ENCODE measurements around the gene FRMD3. TPM values are rescaled to one million over a fixed set of nuclear protein-coding genes. Genes with fewer than 3 reads are reported as not detected.

Gene FRMD3
- total RNA-seq = 10 to 100 TPM in 3 of 4 donors, 1 to 10 TPM in 1; 9.9 to 42.4 (median 40.2) TPM

DNA sequence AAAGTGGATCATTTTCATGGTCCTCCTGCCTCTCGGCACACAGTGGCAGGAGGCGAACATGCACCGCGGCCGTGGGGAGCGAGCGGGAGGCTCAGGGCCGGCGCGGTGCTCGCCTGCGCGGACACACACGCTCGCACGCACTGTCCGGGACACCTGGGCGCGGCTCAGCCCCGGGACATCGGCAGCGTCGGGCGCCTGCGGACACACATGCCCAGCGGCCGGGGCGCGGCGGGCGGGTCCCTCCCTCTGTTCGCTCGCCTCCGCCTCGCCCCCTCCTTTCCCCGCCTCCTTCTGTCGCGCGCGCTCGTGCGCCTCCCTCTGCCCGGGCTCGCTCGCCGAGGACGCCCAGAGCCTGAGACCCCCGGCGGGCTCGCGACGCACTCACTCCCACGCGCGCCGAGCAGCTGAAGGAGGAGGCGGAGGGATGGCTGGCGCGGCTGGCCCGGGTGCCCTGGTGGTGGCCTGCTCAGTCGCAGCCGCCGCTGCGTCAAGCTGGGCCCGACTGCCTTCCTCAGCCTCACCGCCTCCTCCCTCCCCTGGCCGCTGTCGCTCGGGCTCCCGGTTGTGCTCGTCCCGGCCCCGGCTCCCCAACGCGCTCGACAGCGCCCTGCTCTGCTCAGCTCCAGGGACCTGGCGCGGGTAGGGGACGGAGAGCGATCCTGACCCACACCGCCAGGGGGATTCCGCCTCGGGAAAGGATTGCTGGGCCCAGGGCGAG, at the start of gene FRMD3:
TSS of gene FRMD3 (minus strand) at position 230 of the 718 bp plus-strand sequence. CDS start at position 60, 170 bp downstream.
- Histone ChIP-seq H3K9me3 (no peaks in the 10 kb centered on the region), H3K27me3 (no peaks in the 10 kb centered on the region), H3K36me3 (no peaks in the 10 kb centered on the region), H3K4me1 (peaks cover 0 to 13% (median 0%) of the 10 kb centered on the region in 4 donors), H3K4me3 (peak within 1 kb of the TSS; percentile 30 to 75 (median 52)), H3K27ac (peak within 1 kb of the TSS in 3 of 4 donors; percentile 68 to 90 (median 88))
- peak in 2 of 3 donors; percentile 84 to 92 for DNase-seq
- TF ChIP-seq POLR2A (IDR thresholded peaks at IDR 0.05) (peak; percentile 55 to 71), CTCF (IDR thresholded peaks at IDR 0.05) (peak in 4 of 6 experiments; percentile 44 to 86 (median 83))

- no peak overlapping the region for H3K4me3 ChIP-seq
- H3K4me1 ChIP-seq = no peaks in the 10 kb centered on the region
- DNase-seq = no peak
- H3K9me3 ChIP-seq = no peaks in the 10 kb centered on the region
- no peaks in the 10 kb centered on the region for H3K36me3 ChIP-seq
- no peaks in the 10 kb centered on the region for H3K27me3 ChIP-seq
- H3K27ac ChIP-seq = no peak overlapping the region
- TF ChIP-seq CTCF (IDR thresholded peaks at IDR 0.05) (no peak), POLR2A (IDR thresholded peaks at IDR 0.05) (no peak)
These were observed 46.8 kb upstream of the FRMD3 start for GRCh38 chr9:83584995-83585394.

GRCh38 chr9:83583151-83584014, 45.2 kb upstream of the FRMD3 start:
- H3K4me1 ChIP-seq = no peaks in the 10 kb centered on the region
- no peak overlapping the region for H3K4me3 ChIP-seq
- DNase-seq = peak in 2 of 3 donors; percentile 24 to 77
- TF ChIP-seq CTCF (IDR thresholded peaks at IDR 0.05) (peak in 5 of 6 experiments; percentile 18 to 75 (median 62)), POLR2A (IDR thresholded peaks at IDR 0.05) (no peak)
- H3K27ac ChIP-seq = no peak overlapping the region
- no peaks in the 10 kb centered on the region for H3K27me3 ChIP-seq
- H3K9me3 ChIP-seq = no peaks in the 10 kb centered on the region
- no peaks in the 10 kb centered on the region for H3K36me3 ChIP-seq

GRCh38 chr9:83582029-83582428, 43.8 kb upstream of the FRMD3 start:
- no peak for TF ChIP-seq POLR2A (IDR thresholded peaks at IDR 0.05)
- no peak for TF ChIP-seq CTCF (IDR thresholded peaks at IDR 0.05)
- Histone ChIP-seq H3K9me3 (peaks cover 0 to 4% (median 0%) of the 10 kb centered on the region in 4 donors), H3K36me3 (no peaks in the 10 kb centered on the region), H3K27me3 (no peaks in the 10 kb centered on the region), H3K4me3 (no peak overlapping the region), H3K27ac (no peak overlapping the region), H3K4me1 (no peaks in the 10 kb centered on the region)
- no peak for DNase-seq

DNA sequence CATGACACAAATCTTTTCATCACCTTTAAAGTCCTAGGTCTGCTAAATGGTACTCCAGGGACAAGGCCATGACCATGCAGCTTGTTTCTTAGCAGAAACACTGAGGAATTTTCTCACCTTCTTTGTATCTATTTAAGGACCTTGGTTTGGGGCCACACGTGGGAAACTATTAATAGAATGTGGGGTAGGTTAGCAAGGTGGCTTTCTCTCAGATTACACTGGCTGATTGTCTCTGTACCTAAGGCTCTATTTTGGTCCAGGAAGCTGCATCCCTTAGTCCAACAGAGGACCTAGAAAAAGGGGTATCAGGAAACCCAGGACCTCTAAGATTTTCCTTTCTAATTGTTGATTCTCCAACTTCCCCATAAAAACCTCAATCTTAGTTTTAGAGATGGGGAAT, 36.3 kb upstream of the FRMD3 start:
- no peak for TF ChIP-seq POLR2A (IDR thresholded peaks at IDR 0.05)
- no peak for TF ChIP-seq CTCF (IDR thresholded peaks at IDR 0.05)
- Histone ChIP-seq H3K27me3 (no peaks in the 10 kb centered on the region), H3K4me3 (no peak overlapping the region), H3K36me3 (no peaks in the 10 kb centered on the region), H3K27ac (no peak overlapping the region), H3K4me1 (no peaks in the 10 kb centered on the region), H3K9me3 (peaks cover 0 to 4% (median 0%) of the 10 kb centered on the region in 4 donors)
- no peak for DNase-seq
